Measurements from ENCODE around the gene SGK1.
"Not testable (repeated sequence)": the region's sequence is repeated elsewhere in the genome, so short reads cannot be mapped to it uniquely, and the experiment has no call there.

The SGK1 gene

DNA sequence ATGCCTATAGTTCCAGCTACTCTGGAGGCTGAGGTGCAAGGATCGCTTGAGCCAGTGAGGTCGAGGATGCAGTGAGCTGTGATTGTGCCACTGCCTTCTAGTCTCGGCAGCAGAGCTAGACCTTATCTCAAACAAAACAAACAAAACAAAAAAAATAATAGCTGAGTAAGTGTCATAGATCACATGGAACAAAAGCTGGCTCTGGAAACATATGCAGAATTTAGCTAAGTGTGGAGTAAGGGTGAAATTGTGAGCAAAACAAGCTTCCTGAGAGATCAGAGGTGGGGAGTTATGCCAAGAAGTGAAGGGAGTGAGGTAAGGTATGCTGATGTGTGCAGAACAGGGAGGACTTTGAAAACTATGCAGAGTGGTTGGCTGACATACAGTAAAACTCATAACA, 18.7 kb downstream of the SGK1 start:
- no peak for DNase-seq

DNA sequence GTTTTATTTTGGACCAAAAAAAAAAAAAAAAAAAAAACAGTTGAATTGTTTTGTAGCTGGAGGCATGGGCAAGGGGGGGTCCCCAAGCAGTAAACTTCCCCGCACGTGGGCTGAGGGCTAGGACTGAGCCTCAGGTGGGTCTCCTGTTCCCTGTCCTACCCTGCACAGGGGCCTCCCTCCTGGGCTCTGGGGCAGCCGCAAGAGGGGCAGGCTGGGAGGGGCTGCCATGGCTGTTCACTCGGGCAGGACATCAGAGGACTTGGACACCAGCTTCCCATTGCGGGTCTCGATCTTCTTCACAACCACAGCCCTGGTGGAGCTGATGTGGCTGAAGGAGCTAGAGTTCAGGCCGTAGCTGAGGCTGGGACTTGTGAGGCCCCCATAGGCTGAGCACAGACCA, 21.1 kb downstream of the SGK1 start:
- no peak for DNase-seq

DNA sequence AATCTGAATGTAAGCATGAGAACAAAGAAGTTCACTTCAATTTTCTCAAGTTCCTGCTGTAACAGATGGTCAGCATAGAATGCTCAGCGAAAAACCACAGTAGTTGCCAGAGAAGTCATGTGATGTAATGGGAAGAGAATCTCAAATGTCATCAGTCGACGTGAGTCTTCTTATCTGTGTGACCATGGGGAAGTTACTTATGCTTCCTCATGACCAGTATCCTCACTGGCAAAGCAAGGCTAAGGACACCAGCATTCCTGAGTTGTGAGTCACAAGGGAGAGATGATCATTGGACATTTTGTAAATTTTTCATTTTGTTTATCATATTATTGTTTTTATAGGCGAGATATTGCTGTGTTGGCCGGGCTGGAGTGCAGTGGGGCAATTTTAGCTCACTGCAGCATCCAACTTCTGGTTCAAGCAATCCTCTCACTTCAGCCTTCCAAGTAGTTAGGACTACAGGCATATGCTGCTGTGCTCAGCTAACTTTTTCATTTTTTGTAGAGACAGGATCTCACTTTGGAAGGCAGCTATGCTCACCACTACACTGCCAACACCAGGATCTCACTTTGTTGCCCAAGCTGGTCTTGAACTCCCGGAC, 21.9 kb downstream of the SGK1 start:
- DNase-seq: no peak

DNA sequence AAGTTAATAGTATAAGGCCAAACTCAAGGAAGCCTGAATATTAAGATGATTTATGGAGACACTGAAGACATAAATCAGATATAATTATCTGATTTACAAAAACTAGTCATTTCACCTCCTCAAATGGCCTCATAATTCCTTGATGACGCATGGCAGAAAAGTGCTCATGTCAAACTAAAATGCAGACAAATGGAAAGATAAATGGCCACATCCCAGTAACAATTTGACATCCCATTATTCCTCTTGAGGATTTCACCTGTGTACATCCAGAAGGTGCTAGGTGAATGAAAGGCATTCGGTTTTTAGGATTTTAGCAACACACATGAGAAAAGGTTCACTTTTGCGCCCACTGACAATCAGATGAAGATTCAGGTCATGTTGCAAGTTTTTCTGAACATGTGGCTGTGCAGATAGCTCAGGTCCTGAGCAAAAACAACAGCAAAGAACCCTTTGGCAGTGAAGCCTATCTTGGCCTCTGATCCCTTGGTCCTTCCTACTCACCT, 24.2 kb downstream of the SGK1 start:
- no peak for DNase-seq

DNA sequence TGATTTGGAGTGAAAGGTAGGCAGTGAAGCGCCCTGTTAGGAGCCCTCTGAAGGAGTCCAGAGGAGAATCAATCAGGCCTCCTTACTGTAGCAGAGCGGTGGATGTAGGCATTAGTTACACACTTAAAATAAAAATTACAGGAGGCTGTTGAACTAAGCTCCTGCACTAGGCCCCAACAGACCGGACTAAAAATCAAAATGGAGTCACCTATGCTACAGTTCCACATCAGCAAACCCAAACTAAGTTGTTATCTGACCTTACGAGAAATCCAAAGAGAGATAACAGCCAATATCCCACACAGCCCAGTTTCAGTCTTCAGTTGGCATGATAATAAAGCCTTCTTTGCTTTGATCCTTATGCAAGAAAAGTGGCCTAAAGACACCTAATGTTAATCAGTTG, 26.8 kb downstream of the SGK1 start:
- no peak for DNase-seq

DNA sequence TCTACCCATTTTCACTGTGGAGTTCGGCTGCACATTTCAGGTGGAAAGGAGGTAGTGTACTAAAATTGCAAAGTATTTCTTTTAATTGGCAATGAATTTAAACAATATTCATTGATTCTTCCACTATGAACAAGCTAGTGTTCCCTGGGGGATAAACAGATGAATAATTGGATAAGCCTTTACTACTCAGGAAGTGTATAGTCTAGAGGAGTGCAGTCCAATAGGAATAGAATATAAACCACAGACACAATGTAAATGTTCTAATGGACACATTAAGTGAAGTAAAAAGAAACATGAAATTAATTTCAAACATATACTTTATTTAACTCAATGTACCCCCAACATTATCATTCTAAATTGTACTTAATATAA, 28.7 kb downstream of the SGK1 start:
- no peak for DNase-seq

DNA sequence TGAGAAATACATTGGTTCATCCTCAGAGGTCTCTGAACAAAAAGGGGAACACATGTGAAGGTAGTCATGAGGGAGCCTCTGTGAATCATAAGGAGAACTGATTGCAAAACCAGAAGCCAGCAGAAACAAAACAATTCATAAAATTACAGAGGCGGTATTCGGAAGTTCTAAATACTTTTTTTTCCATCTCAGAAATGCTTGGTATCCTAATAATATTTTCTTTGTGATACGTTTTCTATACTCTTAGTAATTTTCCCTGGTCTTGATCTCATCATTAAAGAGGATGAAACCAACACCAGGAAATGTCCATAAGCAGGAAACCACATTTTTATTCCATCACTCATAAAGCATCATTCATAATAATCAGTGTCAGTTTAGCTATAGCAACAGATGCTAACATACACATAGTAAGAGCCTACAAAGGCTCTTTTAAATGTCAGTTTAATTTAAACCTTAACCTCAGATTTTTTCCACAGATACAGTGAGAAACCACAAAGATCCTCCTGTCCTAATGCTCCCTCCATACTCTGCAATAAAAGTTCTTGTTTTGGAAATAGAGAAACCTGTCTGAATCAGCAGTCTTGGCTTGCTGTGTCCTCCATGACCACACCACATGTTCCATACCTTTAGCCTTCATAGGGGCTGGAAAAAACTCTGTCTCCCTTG, 29.2 kb downstream of the SGK1 start:
- no peak for DNase-seq

DNA sequence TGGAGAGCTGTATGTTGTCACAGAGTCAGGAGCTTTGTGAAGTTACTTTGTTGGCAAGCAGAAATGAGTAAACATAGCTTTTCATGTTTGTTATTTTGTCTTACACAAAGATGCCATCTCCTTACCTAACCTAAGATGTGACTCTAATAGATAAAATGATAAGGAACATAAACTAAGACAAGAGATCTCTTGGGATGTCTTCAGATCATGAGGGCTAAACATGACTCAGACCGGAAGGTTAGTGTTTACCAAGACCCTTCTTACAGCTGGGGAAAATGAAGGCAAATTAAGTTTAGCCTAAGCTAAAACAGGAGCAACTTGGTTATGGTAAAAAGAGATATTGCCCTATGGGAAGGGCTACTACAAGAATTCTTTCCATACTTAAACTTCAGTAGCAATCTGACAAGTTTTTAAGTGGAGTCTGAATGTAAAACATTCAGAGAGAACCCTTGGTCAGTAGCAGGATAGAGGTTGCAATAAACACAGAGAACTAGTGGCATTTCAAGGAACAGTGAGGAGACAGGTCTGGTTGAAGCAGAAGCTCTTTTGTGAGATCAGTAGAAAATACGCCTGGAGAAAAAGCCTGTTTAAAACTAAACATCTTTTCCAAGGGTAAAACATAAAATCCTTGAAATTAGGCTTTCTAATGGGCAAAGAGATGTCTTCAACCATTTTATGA, 29.9 kb downstream of the SGK1 start:
- DNase-seq: no peak

DNA sequence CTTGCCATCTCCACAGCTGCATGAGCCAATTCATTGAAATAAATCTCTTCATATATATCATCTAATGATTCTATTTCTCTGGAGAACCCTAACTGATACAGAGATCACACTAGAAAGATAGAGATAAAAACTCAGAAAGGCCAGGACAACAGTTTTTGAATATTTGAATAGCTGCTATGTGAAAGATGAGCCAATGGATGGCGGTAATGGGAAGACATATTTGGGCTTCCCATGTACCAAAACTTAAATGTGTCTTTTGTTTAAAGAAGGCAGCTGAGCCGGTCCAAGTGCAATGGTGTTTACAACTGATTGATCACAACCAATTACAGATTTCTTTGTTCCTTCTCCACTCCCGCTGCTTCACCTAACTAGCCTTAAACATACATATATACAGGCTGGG, 35.1 kb downstream of the SGK1 start:
- no peak for DNase-seq

DNA sequence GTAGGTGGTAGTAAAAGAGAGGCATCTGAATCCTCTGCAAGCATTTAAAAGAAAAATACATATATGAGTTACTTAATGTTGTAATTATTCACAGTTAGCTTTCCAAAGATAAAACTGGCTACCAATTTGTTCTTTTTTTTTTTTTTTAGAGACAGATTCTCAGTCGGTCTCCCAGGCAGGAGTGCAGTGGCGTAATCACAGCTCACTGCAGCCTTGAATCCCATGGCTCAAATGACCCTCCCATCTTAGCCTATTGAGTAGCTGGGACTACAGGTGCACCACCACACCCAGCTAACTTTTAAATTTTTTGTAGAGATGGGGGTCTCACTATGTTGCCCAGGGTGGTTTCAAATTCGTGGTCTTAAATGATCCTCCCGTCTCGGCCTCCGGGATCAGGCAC, 36.5 kb downstream of the SGK1 start:
- no peak for DNase-seq

DNA sequence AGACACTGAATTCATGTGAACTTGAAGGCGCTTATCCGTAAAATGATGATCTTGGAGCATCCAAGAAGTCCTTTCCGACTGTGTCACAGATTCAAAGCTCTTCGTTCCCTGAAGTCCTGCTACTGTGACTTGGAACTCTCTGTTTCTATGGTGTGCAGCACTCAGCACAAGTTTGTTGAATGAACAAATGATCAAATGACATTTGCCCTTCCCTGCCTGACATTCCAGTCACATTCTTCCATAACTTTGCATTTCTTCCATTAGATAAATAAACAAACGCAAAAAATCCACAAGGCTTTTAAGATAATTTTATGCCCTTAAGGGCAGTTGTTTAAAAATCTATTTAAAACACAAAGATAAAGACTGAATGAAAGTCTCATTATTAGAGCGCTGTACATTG, 39.9 kb downstream of the SGK1 start:
- DNase-seq: no peak

DNA sequence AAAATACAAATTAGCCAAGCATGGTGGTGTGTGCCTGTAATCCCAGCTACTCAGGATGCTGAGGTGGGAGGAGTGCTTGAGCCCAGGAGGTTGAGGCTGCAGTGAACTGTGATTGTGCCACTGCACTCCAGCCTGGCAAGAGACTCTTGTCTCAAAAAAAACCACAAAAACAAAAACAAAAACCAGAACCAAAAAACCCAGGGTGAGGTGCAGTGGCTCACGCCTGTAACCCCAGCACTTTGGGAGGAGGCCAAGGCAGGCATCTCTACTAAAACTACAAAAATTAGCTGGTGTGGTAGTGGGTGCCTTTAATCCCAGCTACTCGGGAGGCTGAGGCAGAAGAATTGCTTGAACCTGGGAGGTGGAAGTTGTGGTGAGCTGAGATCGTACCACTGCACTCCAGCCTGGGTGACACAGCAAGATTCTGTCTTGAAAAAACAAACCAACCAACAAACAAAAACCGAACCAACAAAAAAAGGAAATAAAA, 41.0 kb downstream of the SGK1 start:
- DNase-seq: not testable (repeated sequence)

DNA sequence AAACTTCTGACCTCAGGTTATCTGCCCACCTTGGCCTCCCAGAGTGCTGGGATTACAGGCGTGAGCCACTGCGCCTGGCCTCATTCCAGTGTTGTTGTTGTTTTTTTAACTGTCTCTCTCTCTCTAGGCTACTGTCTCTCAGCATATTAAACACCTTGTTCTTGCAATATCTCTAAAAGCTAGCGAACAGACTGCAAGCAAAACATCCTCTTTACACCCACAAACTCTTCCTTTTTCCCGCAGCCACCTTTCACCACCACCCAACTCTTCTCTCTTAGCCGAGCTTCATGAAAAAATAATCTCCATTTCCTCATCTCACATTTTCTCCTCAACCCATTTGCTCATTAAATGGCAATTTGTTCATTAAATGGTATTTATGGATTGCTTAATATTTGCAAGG, 45.5 kb downstream of the SGK1 start:
- DNase-seq: no peak

DNA sequence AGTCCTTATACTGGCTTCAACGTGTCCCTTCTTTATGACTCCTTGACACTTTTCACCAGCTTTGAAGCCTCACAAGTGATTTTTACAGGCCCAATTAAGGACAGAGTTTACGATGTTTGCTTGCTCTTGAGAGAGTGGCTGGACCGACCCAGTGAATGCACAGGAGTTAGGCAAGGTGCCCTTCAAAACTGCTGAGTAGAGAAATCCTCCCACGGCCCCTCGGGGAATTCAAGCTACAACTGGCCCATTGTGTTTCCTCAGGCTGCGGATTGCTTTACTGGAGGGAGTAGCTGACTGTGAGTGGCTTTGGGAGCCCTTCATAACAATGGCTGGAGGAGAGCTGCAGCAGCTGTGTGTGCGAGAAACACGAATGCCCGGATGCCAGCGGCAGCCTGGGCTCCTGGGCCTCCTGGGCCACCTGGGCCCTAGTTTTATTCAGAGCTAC, 50.0 kb downstream of the SGK1 start:
- DNase-seq: no peak

DNA sequence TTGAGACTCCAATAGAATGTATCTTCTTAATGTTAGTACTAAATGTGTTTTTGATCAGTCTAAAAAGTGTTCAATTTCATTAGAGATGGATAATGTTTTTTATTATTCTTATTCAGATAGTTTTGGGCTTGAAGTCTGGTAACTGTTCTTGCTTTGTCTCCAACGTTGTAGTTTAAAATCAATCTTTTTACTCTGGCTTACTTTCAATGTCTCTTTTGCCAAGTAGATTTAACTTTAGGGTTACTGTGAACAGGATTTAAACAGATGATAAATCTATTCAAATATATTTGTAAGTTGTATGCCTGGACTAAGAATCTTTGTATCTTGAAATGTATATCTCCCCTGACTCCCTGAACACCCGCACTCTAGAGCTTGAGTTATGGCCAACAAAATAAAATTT, 51.1 kb downstream of the SGK1 start:
- no peak for DNase-seq

DNA sequence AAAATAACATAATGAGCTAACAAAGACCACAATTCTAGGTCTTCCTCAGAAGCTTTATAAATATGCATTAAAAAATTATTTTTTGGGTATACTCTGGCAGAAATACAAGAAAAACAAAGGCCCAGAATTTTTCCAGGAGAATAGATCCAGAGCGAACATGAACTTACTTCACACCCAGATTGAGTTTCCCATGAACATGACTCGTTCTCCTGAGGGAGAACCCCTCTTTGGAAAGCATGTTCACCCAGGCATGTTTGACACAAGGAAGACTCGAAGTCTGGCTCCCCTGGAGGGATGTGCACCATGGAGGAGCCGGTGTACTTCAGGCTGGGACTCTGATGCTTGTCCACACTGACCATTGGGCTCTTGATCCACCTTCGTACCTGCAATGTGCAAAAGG, 56.1 kb downstream of the SGK1 start:
- DNase-seq: no peak

DNA sequence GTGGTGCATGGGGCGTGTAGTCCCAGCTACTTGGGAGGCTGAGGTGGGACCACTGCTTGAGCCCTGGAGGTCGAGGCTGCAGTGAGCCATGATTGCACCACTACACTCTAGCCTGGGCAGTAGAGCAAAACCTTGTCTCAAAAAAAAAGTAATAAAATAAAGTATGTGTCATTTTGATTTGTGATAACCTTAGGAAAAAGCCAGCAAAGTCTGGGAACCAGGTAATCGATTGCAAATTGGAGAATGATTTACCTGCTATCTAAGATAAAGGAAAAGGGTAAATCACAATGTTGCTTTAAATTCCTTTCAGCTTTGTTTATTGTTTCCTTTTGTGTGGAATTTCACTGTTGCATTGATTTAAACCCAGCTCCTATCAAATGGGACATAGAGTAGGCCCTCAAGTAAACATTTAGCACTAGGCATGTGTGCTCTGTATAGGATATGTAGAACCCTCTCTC, 59.0 kb downstream of the SGK1 start:
- DNase-seq: no peak

DNA sequence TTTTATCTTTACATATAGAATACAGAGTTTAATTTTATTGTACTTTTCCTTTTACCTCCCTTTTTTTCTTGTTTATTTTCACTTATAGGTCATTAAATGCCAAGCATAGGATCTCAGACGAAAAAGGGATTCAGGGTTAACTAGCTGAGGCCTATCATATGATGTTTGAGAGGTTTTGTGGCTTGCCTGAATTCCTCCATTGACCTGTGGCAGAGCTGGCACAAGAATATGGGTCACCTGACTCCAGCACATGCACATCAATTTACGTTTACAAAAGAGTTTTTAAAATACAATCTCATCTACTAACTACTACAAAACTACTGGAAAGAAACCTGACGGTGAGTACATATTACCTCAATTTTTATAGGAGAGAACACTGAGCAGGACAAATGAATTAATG, 60.4 kb downstream of the SGK1 start:
- no peak for DNase-seq

DNA sequence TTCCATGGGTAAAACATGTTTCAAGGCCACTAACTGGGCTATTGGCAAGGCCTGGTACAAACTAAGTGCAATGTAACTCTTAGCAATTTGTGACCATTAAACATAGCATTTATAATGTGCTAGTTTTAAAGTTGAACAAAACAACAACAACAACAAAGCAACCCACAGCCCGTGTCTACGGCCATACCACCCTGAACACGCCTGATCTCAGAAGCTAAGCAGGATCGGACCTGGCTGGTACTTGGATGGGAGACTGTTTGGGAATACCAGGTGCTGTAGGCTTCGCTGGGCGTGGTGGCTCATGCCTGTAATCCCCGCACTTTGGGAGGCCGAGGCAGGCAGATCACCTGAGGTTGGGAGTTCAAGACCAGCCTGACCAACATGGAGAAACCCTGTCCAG, 61.0 kb downstream of the SGK1 start:
- DNase-seq: no peak

DNA sequence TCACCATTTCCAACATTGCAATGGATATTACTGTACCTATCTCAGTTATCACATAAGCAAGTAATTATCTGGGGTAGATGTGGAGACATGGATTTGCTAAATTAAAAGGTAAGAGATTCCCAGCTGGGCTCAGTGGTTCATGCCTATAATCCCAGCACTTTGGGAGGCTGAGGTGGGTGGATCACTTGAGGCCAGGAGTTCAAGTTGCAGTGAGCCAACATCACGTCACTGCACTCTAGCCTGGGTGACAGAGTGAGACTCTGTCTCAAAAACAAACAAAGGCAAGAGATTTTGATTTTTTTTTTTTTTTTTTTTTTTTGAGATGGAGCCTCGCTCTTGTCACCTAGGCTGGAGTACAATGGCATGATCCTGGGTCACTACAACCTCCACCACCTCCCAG, 62.6 kb downstream of the SGK1 start:
- not testable (repeated sequence) for DNase-seq

DNA sequence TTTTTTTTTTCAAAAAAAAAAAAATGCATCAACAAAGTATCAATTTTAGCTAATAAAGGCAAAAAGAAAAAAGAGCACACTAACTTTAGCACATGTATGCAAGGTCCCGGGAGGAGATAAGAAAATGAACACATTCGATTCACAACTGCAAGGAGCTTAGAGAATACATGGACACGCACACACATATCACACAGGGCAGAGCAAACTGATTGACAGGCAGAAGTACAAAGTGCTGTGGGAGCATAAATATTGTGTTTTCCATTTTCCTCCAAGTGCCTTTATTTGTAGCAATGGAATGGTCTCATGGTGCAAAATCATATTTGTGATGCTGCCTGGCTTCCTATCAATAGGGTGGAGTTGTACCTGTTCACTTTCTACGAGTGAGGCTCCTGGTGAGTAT, 63.8 kb downstream of the SGK1 start:
- DNase-seq: no peak

DNA sequence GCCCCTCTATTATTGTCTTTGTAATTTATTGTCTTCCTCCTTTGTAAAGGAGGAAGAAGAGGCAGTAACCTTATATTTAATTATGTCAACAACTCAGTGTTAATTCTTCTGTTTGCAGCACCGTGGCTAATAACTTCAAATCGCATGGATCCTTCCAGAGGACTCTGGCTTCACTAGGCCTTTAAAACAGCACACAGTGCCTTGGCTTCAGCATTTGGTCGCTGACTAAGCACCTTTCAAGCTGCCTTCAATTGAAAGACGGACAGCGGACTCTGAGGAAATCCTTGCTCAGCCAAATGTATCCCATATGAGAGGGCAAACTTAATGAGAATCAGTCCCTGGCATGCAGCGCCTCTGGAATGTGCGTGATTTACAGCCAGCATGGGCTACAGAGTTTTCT, 64.2 kb downstream of the SGK1 start:
- no peak for DNase-seq

DNA sequence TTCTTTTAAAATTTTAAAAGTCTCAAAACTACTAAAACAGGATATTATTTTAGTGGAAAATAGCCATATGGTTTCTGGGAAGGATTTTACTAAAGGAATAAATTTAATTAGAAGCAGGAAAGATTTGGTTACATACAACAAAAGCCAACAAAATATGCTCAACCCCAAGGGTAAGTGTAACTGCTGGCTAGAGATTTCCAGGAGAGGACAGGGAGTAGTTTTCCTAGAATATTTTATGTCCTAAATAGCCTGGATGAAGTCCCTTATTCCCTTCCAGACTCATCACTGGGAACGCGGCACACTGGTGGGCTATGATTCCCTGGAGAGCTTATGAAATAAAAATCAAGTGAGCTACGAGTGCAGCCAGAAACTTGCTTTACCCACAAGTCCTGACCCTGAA, 66.6 kb downstream of the SGK1 start:
- DNase-seq: no peak

DNA sequence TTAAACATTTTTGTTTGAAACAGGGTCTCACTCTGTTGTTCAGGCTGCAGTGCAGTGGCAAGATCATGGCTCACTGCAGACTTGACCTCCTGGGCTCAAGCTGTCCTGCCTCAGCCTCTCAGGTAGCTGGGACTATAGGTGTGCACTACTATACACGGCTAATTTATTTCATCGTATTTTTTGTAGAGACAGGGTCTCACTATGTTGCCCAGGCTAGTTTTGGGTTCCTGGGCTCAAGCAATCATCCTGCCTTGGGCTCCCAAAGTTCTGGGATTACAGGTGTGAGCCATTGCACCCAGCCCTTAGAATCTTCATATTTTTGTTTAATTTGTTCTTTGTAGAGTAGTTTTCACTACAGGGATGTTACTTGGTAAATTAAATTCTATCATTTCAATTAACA, 67.1 kb downstream of the SGK1 start:
- no peak for DNase-seq
